Measurements from ENCODE around the gene MKS1.

Gene MKS1

GRCh38 chr17:58204796-58205195 lies 14.3 kb downstream of the MKS1 start:
- no peak for DNase-seq

GRCh38 chr17:58202859-58203258 lies 16.2 kb downstream of the MKS1 start:
- no peak for DNase-seq

GRCh38 chr17:58200024-58200633 lies 18.9 kb downstream of the MKS1 start:
- DNase-seq = peak in 13 of 51 donors; percentile 2 to 29 (median 12)

GRCh38 chr17:58196610-58197009 lies 22.4 kb downstream of the MKS1 start:
- no peak for DNase-seq

DNA sequence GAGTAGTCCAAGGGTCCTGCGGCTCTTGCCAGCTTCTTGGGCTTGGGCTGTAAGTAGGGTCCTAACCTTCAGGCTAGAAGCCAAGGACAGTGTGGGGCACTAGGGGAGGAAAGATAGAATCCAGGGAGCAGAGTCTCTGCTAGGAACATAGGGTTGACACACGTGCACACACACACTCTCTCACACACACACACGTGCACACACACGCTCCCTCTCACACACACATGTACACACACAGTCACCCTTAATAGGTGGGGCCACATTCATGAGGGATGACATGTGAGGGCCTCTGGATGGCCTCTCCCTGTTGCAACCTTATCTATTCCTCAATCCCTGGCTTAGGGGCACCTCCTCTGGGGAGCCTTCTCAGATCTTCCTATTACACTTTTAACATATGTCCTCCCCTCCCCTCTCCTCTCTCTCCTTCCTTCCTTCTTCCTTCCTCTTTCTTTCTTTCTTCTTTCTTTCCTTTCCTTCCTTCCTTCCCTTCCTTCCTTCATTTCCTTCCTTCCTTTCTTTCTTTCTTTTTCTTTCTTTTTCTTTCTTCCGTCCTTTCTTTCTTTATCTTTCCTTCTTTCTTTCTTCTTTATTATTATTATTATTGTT lies 23.4 kb downstream of the MKS1 start:
- no peak for DNase-seq

- no peak for DNase-seq
Observed at GRCh38 chr17:58193641-58194255, 25.3 kb downstream of the MKS1 start.

DNA sequence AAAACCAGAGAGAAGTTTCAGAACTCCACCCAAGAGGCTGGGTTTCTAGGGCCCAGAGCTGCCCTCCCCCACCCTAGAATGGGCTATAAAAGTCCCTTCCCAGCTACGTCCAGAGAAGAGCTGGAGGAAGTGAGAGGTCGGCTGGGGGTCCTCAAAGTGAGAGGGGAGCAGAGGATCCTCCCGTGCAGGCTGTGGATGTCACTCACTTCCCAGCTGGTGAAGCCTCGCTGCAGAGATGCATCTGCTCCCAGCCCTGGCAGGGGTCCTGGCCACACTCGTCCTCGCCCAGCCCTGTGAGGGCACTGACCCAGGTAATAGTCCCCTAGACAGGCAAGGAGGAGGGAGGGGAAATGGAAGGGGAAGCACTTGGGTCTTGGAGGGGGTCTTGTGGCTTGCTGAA lies 26.4 kb downstream of the MKS1 start, which contains the start of gene EPX:
EPX (plus strand) TSS at position 115 of the 400 bp plus-strand sequence; CDS start at position 236, 121 bp downstream.
- DNase-seq = no peak

GRCh38 chr17:58191241-58191896 lies 27.7 kb downstream of the MKS1 start:
- no peak for DNase-seq

DNA sequence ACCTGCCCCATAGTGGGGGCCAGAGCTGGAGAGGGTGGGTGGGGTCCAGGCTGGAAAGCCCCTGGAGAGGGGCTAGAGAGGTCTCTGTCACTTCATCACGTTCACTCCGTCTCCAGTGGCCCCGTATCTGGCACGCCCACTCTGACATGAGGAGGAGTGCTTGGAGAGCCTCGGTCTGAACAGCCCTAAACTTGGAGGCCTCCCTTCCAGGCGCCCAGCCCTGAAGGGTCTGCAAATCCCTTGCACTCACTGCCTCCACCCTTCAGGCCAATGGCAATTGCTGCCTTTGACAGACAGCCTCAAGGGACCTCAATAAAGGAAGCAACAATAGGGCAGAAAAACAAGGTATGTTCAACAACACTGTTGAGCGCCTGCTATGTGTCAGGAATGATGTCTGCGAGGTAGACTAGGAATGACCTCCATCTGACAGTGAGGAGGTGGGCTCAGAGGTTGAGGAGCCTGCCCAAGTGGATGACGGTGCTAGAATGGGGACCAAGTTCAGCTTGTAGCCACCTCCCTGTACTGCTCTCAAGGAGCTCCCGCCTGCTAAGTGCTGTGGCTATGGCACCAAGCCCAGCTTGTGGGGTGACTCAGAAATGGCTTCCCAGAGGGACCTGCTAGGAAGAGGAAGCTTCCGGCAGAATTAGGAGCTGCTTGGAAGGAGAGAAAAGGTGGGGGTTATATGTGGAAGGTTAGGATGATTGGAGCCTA lies 29.5 kb downstream of the MKS1 start:
- DNase-seq = peak in 5 of 51 donors; percentile 2 to 50 (median 10)

GRCh38 chr17:58187675-58188074 lies 31.4 kb downstream of the MKS1 start:
- DNase-seq = no peak

- DNase-seq = no peak
Observed at GRCh38 chr17:58187063-58187462, 32.0 kb downstream of the MKS1 start.

GRCh38 chr17:58186591-58186990 lies 32.5 kb downstream of the MKS1 start:
- DNase-seq = no peak

- no peak for DNase-seq
Observed at GRCh38 chr17:58184986-58185761, 33.9 kb downstream of the MKS1 start.

DNA sequence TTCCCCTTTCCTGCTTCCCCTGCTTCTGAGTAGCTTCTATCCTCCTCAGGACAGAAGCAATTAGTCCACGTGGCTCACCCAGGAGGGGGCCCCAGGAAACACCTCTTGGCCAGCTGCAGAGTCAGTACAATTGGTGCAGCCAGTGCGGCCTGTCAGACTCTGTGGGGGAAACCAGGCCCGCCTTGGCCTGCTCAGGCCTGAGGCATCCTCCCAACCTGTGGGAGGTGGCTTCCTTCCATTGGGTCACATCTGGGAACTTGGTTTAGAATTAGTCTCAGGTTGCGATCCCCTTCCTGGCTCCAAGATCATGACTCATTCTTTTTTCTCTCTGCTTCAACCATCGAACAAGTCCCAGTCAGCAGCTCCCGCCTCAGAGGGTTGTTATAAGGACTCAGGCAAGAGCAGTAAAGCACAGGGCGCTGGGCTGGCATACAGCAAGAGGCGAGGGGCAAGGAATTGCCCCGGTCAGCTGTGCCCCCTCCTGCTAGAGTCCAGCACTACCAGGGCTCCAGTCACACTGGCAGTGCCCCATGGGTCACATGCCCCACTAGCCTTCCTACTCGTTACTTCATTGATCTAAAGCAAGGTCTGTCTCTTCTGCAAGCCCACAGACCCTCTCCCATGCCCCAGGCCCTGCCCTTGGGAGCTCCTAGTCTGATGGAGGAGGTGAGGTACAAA lies 34.6 kb downstream of the MKS1 start:
- no peak for DNase-seq

GRCh38 chr17:58183514-58183913 lies 35.5 kb downstream of the MKS1 start:
- DNase-seq = no peak

DNA sequence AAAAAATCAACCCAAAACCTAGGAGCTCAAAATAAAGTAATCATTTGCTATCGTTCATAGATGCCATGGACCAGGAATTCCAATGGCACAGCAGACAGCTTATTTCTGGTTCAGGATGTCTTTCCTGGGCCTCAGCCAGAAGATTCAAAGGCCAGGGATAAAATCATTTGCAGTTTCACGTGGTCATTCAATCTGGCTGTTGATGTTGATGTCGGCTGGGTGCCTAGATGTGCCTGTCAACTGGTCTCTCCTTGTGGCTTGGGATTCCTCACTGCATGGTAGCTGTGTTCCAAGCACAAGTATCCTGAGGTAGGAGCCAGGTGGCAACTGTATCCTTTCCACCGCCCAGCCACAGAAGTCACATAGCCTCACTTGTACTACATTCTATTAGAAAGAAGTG lies 37.3 kb downstream of the MKS1 start:
- DNase-seq = no peak

DNA sequence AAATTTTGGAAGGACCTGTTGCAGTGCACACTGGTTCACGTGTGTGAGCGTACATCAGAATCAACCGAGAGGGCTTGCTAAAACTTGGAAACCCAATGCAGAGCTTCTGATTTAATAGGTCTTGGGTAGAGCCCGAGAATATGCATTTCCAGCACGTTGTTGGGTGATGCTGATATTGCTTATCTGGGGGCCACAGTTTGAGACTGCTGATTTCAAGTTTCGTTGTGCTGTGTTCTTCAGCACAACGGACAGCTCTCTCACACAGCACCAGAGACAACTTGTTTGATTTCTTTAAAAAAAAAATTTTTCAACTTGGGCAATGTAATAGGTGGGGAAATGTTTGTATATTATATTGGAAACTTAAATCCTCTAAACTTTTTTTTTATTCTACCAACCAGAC lies 42.9 kb downstream of the MKS1 start:
- DNase-seq = no peak

- DNase-seq = no peak
Observed at GRCh38 chr17:58174871-58175270, 44.2 kb downstream of the MKS1 start.

DNA sequence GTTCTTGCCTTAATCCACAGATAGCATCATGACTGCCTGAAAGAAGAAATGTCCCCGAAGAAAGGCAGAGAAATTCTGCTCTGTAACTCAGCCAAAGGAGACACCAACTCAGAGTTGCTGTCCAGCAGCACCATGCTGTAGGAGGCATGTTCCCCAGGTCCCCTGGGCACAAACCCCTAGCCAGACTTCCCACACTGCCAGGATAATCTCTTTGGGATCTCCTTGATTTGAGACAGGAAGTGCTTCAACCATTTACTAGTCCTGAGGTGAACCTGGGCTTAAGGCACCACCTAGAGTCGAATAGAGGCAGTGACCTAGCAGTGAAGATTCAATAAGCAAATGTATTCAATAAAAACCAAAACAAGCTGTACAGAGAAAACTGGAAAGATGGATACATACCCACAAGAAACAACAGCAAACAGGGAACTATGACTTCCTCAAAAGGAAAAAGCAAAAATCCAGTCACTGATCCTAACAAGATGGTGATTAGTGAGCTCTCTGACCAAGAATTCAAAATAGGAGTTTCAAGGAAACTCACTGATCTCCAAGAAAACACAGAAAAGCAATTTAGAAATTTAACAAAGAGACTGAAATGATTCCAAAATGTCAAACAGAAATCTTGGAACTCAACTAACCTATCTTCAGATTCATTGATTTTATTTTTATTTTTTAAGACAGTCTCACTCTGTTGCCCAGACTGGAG lies 46.5 kb downstream of the MKS1 start:
- DNase-seq = no peak

DNA sequence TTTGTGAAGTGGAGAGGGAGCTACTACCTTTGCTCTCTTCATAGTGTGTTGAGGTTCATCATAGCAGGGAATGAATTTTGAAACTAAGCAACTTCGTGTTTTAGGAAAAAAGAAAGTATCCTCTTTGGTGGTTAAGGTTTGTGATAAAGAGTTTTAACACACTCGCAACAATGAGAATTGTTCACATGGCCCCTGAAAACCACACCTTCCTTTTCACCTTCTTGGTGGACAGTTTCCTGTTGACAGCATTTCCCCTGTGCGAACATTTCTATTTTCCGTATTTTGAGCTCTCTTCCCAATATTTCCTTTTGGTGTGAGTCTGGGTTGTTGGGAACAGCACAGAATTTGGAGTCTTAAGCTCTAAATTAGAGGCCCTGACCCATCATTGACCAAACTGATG lies 48.4 kb downstream of the MKS1 start:
- no peak for DNase-seq
